Hepatocyte (in vitro differentiated cells): ENCODE results near the gene ASTN2. TPM values are rescaled to one million over a fixed set of nuclear protein-coding genes. Genes with fewer than 3 reads are reported as not detected.
A peak's percentile ranks its signal among the peaks of the same experiment; 100 is the strongest.

Experiments
- DNase-seq: peaks from one replicate; pipeline ENCODE4 v3.0.0-alpha.2; 2016; ENCODE audit warnings: low spot score
- H2AFZ ChIP-seq: fragments of 200-600 bp; sonication (generic); 2 replicates; pipeline ENCODE4 v1.6.0; 2016; ENCODE audit warnings: antibody characterized with exemption, mild to moderate bottlenecking
- H3K27ac ChIP-seq: fragments of 200-600 bp; sonication (generic); 2 replicates; pipeline ENCODE4 v1.5.1; 2016; ENCODE audit warnings: mild to moderate bottlenecking
- H3K27me3 ChIP-seq: fragments of 200-600 bp; sonication (generic); 2 replicates; pipeline ENCODE4 v1.6.1; 2016
- H3K36me3 ChIP-seq: fragments of 200-600 bp; sonication (generic); replicated peaks from 2 replicates; pipeline ENCODE4 v1.5.1; 2016; ENCODE audit warnings: low read depth; ENCODE audit not compliant: insufficient read depth
- H3K4me1 ChIP-seq: fragments of 200-600 bp; sonication (generic); 2 replicates; pipeline ENCODE4 v1.5.1; 2016; ENCODE audit warnings: mild to moderate bottlenecking, moderate library complexity; ENCODE audit not compliant: insufficient read depth
- H3K4me2 ChIP-seq: fragments of 200-600 bp; sonication (generic); 2 replicates; pipeline ENCODE4 v1.6.0; 2016
- H3K4me3 ChIP-seq: fragments of 200-600 bp; sonication (generic); 2 replicates; pipeline ENCODE4 v1.5.1; 2016; ENCODE audit warnings: mild to moderate bottlenecking
- H3K79me2 ChIP-seq: fragments of 200-600 bp; sonication (generic); 2 replicates; pipeline ENCODE4 v1.6.0; 2017; ENCODE audit warnings: mild to moderate bottlenecking
- H3K9me2 ChIP-seq: fragments of 200-600 bp; sonication (generic); replicated peaks from 2 replicates; pipeline ENCODE4 v1.6.0; 2017; ENCODE audit warnings: mild to moderate bottlenecking; ENCODE audit not compliant: insufficient read depth
- H3K9me3 ChIP-seq: fragments of 200-600 bp; sonication (generic); 2 replicates; pipeline ENCODE4 v1.5.1; 2016; ENCODE audit warnings: low read depth, mild to moderate bottlenecking
- H4K20me1 ChIP-seq: fragments of 200-600 bp; sonication (generic); 2 replicates; pipeline ENCODE4 v1.6.0; 2016; ENCODE audit warnings: mild to moderate bottlenecking; ENCODE audit not compliant: insufficient read depth, poor library complexity, severe bottlenecking
- CTCF ChIP-seq: fragments of 200-600 bp; sonication (generic); IDR thresholded peaks from 2 replicates; pipeline ENCODE4 v1.5.1; 2016; ENCODE audit warnings: antibody characterized with exemption, mild to moderate bottlenecking; ENCODE audit not compliant: poor library complexity
- EZH2 ChIP-seq: fragments of 200-600 bp; sonication (generic); IDR thresholded peaks from 2 replicates; pipeline ENCODE4 v1.6.1; 2016; ENCODE audit warnings: antibody characterized with exemption, mild to moderate bottlenecking, borderline replicate concordance
- EZH2phosphoT487 ChIP-seq: fragments of 200-600 bp; sonication (generic); IDR thresholded peaks from one replicate; pipeline ENCODE4 v1.6.1; 2018; ENCODE audit warnings: antibody characterized with exemption, mild to moderate bottlenecking, low read depth, moderate library complexity; ENCODE audit not compliant: unreplicated experiment, severe bottlenecking
- WGBS: methylation state at CpG from one replicate; pipeline ENCODE4 v1.1.6; 2016; ENCODE audit warnings: low lambda C conversion rate; ENCODE audit errors: missing lambda C conversion rate; 5-methylcytosine and 5-hydroxymethylcytosine counted together
- polyA plus RNA-seq: library from polyadenylated mRNA; unstranded; fragments of >200 nt; fragmentation: Nextera tagmentation; extraction: Ambion mirVana; gene quantifications from 2 replicates; pipeline ENCODE4 v1.2.1, GENCODE V29; 2016
- total RNA-seq: library from RNA; depleted of rRNA; stranded (reverse); fragments of >200 nt; gene quantifications from 2 replicates; pipeline ENCODE4 v1.2.3, GENCODE V29; 2014

ASTN2 gene
- total and polyA plus RNA-seq, 2 experiments from 2014 or later = 6.4 to 8.4 TPM

GRCh38 chr9:116453785-116454184 is 961.1 kb downstream of the ASTN2 start:
- TF ChIP-seq EZH2 = no peak
- TF ChIP-seq EZH2phosphoT487 = no peak
- no peaks in the 10 kb centered on the region for H3K9me2 ChIP-seq
- H3K4me3 ChIP-seq = no peak overlapping the region
- WGBS = 96% methylated on average over 1 of the region's 1 CpG
- no peak overlapping the region for H3K27ac ChIP-seq
- H3K27me3 ChIP-seq = no peaks in the 10 kb centered on the region
- no peaks in the 10 kb centered on the region for H3K36me3 ChIP-seq
- no peaks in the 10 kb centered on the region for H4K20me1 ChIP-seq
- DNase-seq = peak; percentile 14
- peaks cover 7% of the 10 kb centered on the region for H3K4me1 ChIP-seq
- no peak overlapping the region for H3K4me2 ChIP-seq
- H2AFZ ChIP-seq = no peak overlapping the region
- peaks cover 10% of the 10 kb centered on the region for H3K9me3 ChIP-seq
- no peaks in the 10 kb centered on the region for H3K79me2 ChIP-seq

DNA sequence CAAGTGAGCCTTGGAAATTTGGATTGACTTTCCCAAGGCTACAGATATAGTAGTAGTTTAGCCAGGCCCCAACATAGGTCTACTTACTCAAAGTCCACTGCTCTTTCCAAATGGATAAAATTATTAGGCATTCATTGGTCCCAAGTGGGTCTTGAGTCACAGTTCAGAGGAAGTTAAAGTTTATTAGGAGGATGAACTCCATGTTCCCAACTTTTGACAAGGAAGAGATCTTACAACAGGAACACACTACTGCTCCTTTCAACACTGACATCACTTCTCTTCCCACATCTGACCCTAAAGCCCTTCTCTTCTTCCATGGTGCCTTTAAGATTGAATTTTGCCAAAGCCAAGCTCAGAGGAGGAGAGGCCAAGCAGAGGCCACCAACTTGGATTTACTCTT is 962.2 kb downstream of the ASTN2 start:
- TF ChIP-seq EZH2 (no peak), EZH2phosphoT487 (no peak), CTCF (no peak)
- H3K4me1 ChIP-seq = peaks cover 7% of the 10 kb centered on the region
- H3K9me2 ChIP-seq = no peaks in the 10 kb centered on the region
- no peak overlapping the region for H3K4me3 ChIP-seq
- H3K4me2 ChIP-seq = no peak overlapping the region
- H2AFZ ChIP-seq = no peak overlapping the region
- H3K79me2 ChIP-seq = no peaks in the 10 kb centered on the region
- H3K27me3 ChIP-seq = no peaks in the 10 kb centered on the region
- H4K20me1 ChIP-seq = no peaks in the 10 kb centered on the region
- H3K9me3 ChIP-seq = peaks cover 10% of the 10 kb centered on the region
- no peak for DNase-seq
- no peak overlapping the region for H3K27ac ChIP-seq
- no peaks in the 10 kb centered on the region for H3K36me3 ChIP-seq

DNA sequence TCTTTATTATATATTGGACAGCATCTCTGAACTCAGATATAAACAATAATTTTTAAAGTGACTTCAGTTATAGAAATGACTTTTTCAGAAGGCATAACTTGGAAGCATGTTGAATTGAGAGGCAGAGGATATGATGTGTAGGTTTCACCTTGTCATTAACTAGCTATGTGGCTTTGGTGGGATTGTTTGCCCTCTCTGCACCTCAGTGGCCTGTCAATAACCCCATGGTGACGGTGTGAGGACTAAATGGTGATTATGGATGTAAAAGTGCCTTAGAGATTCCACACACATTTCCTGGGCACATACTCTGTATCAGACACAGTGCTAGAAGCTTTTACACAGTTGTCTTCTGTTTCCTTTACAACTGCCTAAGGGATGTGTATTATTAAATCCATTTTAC is 962.6 kb downstream of the ASTN2 start:
- H3K9me2 ChIP-seq = no peaks in the 10 kb centered on the region
- H3K4me1 ChIP-seq = peaks cover 7% of the 10 kb centered on the region
- H3K79me2 ChIP-seq = no peaks in the 10 kb centered on the region
- no peak for DNase-seq
- no peak overlapping the region for H3K27ac ChIP-seq
- H3K4me3 ChIP-seq = no peak overlapping the region
- H4K20me1 ChIP-seq = no peaks in the 10 kb centered on the region
- peaks cover 9% of the 10 kb centered on the region for H3K9me3 ChIP-seq
- H3K36me3 ChIP-seq = no peaks in the 10 kb centered on the region
- H3K4me2 ChIP-seq = no peak overlapping the region
- WGBS = 66% methylated on average over 1 of the region's 1 CpG
- H3K27me3 ChIP-seq = no peaks in the 10 kb centered on the region
- TF ChIP-seq EZH2 = no peak
- no peak for TF ChIP-seq EZH2phosphoT487
- TF ChIP-seq CTCF = no peak
- no peak overlapping the region for H2AFZ ChIP-seq

- Histone ChIP-seq H3K4me3 (no peak overlapping the region), H3K27ac (no peak overlapping the region), H3K9me2 (no peaks in the 10 kb centered on the region), H3K27me3 (no peaks in the 10 kb centered on the region), H3K36me3 (no peaks in the 10 kb centered on the region), H4K20me1 (no peaks in the 10 kb centered on the region), H2AFZ (no peak overlapping the region), H3K4me2 (no peak overlapping the region), H3K4me1 (peaks cover 7% of the 10 kb centered on the region), H3K79me2 (no peaks in the 10 kb centered on the region), H3K9me3 (peaks cover 3% of the 10 kb centered on the region)
- WGBS = 67% methylated on average over 2 of the region's 2 CpGs
- no peak for DNase-seq
- TF ChIP-seq EZH2phosphoT487 (no peak), EZH2 (no peak), CTCF (no peak)
Measured at GRCh38 chr9:116451500-116452115, 963.2 kb downstream of the ASTN2 start.
